SKM-1 treated with dmso at 0.1 percent for 144 hours (cell line): ENCODE data around the gene ARAP2.
"Not testable (repeated sequence)": the region's sequence is repeated elsewhere in the genome, so short reads cannot be mapped to it uniquely, and the experiment has no call there.

ENCODE experiments used
- DNase-seq: peaks from one replicate; lab custom pipeline; 2025; ENCODE audit not compliant: unreplicated experiment; lab: John Stamatoyannopoulos, UW

ARAP2 gene

GRCh38 chr4:36192922-36193321 is 51.4 kb downstream of the ARAP2 start:
- DNase-seq: no peak

GRCh38 chr4:36189511-36190226 is 54.6 kb downstream of the ARAP2 start:
- DNase-seq: peak; percentile 10

GRCh38 chr4:36187723-36188333 is 56.5 kb downstream of the ARAP2 start:
- DNase-seq: peak; percentile 7

GRCh38 chr4:36183665-36184393 is 60.5 kb downstream of the ARAP2 start:
- DNase-seq: no peak

- no peak for DNase-seq
Observed at GRCh38 chr4:36183232-36183631, 61.1 kb downstream of the ARAP2 start.

GRCh38 chr4:36182315-36182714 is 62.0 kb downstream of the ARAP2 start:
- DNase-seq: not testable (repeated sequence)

- DNase-seq: no peak
Observed at GRCh38 chr4:36180206-36180605, 64.1 kb downstream of the ARAP2 start.

GRCh38 chr4:36178484-36178883 is 65.8 kb downstream of the ARAP2 start:
- DNase-seq: no peak

GRCh38 chr4:36177946-36178345 is 66.4 kb downstream of the ARAP2 start:
- no peak for DNase-seq

- no peak for DNase-seq
Observed at GRCh38 chr4:36174570-36174969, 69.7 kb downstream of the ARAP2 start.

GRCh38 chr4:36173905-36174304 is 70.4 kb downstream of the ARAP2 start:
- DNase-seq: no peak

GRCh38 chr4:36172656-36173055 is 71.7 kb downstream of the ARAP2 start:
- DNase-seq: no peak

- DNase-seq: no peak
Observed at GRCh38 chr4:36168127-36168878, 76.0 kb downstream of the ARAP2 start.

GRCh38 chr4:36165631-36166005 is 78.7 kb downstream of the ARAP2 start:
- no peak for DNase-seq

- DNase-seq: no peak
Observed at GRCh38 chr4:36164900-36165630, 79.2 kb downstream of the ARAP2 start.

GRCh38 chr4:36163198-36163597 is 81.1 kb downstream of the ARAP2 start:
- no peak for DNase-seq

GRCh38 chr4:36159208-36159607 is 85.1 kb downstream of the ARAP2 start:
- DNase-seq: no peak

- DNase-seq: no peak
Observed at GRCh38 chr4:36152735-36153134, 91.6 kb downstream of the ARAP2 start.

GRCh38 chr4:36142504-36142903 is 101.8 kb downstream of the ARAP2 start:
- DNase-seq: no peak

GRCh38 chr4:36141186-36141585 is 103.1 kb downstream of the ARAP2 start:
- DNase-seq: no peak

GRCh38 chr4:36140421-36140820 is 103.9 kb downstream of the ARAP2 start:
- DNase-seq: no peak
